GM12891 (cell line): ENCODE data around the gene SDHB.

Experiments
- POLR2A ChIP-seq: IDR thresholded peaks from 2 replicates; pipeline ENCODE4 v1.6.1; 2011; ENCODE audit warnings: low read depth, low read length, control low read depth
- POLR2AphosphoS5 ChIP-seq: IDR thresholded peaks from 2 replicates; pipeline ENCODE4 v1.6.1; 2011; ENCODE audit warnings: low read depth, low read length, control low read depth
- POU2F2 ChIP-seq: IDR thresholded peaks from 2 replicates; pipeline ENCODE4 v1.6.1; 2011; ENCODE audit warnings: low read depth, mild to moderate bottlenecking, control low read depth, low read length, moderate library complexity
- SPI1 ChIP-seq: IDR thresholded peaks from 2 replicates; pipeline ENCODE4 v1.6.1; 2011; ENCODE audit warnings: low read depth, low read length, control low read depth
- TAF1 ChIP-seq: IDR thresholded peaks from 2 replicates; pipeline ENCODE4 v1.6.1; 2011; ENCODE audit warnings: low read depth, low read length, control low read depth

DNA sequence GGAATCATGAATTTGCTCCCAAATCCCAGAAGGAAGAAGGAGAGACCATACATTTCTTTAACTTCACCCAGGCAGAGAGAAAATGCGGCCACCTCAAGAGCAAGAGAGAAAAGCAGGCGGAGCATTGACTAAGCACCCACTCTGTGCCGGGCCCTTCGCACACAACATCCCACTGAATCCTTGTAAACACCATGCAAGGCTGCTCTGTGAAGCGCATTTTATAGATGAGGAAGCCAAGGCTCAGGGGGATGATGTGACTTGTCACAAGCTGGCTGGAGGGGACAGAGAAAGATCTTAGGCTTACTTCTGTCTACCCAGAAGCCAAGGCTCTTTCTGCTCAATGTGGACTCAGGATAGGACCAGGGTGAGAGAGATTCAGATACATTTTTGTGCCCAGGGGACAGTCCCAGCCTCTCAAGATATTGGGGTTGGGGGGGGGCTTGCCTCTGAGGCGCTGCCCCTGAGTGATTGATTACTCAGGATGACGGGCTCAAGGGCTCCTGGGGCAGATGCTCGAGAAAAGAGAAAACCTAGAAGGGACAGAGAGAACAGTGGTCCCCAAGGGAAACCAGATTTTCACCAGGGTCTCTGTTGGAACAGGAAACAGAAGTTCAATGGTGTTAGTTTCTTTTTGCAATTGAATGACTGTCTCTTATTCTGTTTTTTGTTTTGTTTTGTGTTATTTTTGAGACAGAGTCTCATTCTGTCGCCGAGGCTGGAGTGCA lies 45.9 kb upstream of the SDHB start:
- TF ChIP-seq TAF1 (no peak), POLR2AphosphoS5 (no peak), POLR2A (no peak), SPI1 (no peak), POU2F2 (no peak)
